B cell (primary cell): ENCODE measurements around the gene MORN4.

ENCODE experiments used
- EZH2 ChIP-seq: IDR thresholded peaks from 2 replicates; pipeline ENCODE4 v1.6.1; 2012; ENCODE audit warnings: borderline replicate concordance, low read depth, mild to moderate bottlenecking, moderate library complexity, low read length; ENCODE audit not compliant: insufficient read depth, poor library complexity, severe bottlenecking
- TF ChIP-seq, protein P1 (sequence below): fragments of 200-600 bp; IDR thresholded peaks from one replicate; pipeline ENCODE4 v1.8.0; 2022; ENCODE audit warnings: antibody characterized with exemption, mild to moderate bottlenecking

DNA sequence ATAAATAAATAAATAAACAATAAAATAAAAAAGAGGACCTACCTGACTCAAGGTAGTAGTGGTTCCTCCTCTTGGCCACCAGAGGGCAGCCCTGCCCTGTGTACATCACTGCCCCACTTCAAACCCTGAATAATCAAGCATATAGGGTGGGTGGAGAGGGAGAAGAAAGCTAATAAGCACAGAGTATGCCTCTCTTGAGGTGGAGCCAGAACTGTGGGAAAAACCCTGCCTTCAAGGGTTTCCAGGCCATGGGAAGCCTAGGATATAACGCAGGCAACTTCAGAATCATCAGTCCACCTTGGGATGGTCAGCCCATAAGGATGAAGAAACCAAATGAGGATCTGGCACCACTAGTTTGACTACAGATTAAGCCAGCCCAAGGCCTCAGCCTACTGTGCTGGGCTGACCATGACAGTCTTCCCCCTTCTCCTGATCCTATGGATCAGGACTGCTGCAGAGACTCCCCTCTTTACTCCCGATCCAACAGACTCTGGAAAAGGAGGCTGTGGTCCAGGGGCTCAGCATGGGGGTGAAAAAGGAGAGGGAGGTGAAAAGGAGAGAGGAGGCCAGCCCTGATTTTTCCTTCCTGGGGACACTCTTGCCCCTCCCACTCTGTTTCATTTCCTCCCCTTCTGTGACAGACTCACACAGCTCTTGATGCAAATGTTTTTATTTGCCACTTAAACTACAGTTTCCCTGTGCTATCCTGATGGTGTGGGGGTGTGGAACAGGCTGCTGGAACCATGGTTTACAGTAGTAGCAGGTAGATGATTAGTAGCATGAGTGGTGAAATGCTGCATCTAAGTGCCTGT lies 43.7 kb upstream of the MORN4 start:
- TF ChIP-seq, protein P1, sequence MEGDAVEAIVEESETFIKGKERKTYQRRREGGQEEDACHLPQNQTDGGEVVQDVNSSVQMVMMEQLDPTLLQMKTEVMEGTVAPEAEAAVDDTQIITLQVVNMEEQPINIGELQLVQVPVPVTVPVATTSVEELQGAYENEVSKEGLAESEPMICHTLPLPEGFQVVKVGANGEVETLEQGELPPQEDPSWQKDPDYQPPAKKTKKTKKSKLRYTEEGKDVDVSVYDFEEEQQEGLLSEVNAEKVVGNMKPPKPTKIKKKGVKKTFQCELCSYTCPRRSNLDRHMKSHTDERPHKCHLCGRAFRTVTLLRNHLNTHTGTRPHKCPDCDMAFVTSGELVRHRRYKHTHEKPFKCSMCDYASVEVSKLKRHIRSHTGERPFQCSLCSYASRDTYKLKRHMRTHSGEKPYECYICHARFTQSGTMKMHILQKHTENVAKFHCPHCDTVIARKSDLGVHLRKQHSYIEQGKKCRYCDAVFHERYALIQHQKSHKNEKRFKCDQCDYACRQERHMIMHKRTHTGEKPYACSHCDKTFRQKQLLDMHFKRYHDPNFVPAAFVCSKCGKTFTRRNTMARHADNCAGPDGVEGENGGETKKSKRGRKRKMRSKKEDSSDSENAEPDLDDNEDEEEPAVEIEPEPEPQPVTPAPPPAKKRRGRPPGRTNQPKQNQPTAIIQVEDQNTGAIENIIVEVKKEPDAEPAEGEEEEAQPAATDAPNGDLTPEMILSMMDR: peak; percentile 94
- TF ChIP-seq EZH2: no peak
